HG03575 (cell line): ENCODE data around the gene APOBEC2.

Experiments
- ATAC-seq: cut with Tn5 transposase; IDR thresholded peaks from one replicate; pipeline ENCODE4 v1.9.1; 2021; ENCODE audit not compliant: unreplicated experiment, insufficient number of reproducible peaks, low FRiP score; ENCODE audit errors: extremely low read depth

The APOBEC2 gene

GRCh38 chr6:41075651-41076626 is 22.9 kb downstream of the APOBEC2 start:
- no peak for ATAC-seq

GRCh38 chr6:41077536-41077935 is 24.5 kb downstream of the APOBEC2 start:
- no peak for ATAC-seq

DNA sequence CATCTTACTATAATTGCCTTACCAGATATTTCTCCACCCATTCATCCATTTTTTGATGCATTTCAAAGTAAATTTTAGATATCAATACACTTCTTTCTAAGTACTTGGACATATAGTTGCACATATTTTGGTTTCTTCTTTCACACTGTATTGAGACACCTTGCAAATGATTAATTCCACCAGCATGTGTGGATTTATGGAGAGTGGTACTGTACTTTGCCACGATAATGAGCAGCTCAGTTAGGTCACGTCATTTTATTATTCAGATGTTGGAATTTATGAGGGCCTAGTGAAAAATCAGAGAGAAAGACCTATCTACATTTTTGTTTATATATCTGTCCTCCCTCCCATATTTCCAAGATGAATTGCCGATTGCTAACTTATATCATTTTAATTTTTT is 25.1 kb downstream of the APOBEC2 start:
- ATAC-seq = no peak

DNA sequence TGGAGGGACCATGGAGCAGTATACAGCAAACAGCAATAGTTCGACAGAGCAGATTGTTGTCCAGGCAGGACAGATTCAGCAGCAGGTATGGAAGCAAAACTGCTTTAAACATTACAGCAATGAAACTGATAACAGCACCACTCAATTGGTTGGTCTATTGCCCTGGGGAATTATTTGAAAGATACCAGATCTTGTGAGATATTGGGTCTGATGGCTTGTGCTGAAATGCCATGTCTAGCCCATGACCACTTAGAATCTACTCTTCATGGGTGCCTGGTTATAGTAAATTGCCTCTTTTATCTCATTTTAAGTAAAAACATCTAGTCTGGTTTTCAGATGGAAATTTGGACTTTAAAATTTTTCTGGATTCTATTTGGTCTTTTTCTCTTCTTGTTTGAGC is 26.1 kb downstream of the APOBEC2 start:
- ATAC-seq = no peak

GRCh38 chr6:41080621-41081020 is 27.6 kb downstream of the APOBEC2 start:
- ATAC-seq = no peak

- ATAC-seq = no peak
Measured at GRCh38 chr6:41083072-41083471, 30.1 kb downstream of the APOBEC2 start.

GRCh38 chr6:41085182-41085581 is 32.2 kb downstream of the APOBEC2 start:
- no peak for ATAC-seq

- no peak for ATAC-seq
Measured at GRCh38 chr6:41088451-41088850, 35.4 kb downstream of the APOBEC2 start.

DNA sequence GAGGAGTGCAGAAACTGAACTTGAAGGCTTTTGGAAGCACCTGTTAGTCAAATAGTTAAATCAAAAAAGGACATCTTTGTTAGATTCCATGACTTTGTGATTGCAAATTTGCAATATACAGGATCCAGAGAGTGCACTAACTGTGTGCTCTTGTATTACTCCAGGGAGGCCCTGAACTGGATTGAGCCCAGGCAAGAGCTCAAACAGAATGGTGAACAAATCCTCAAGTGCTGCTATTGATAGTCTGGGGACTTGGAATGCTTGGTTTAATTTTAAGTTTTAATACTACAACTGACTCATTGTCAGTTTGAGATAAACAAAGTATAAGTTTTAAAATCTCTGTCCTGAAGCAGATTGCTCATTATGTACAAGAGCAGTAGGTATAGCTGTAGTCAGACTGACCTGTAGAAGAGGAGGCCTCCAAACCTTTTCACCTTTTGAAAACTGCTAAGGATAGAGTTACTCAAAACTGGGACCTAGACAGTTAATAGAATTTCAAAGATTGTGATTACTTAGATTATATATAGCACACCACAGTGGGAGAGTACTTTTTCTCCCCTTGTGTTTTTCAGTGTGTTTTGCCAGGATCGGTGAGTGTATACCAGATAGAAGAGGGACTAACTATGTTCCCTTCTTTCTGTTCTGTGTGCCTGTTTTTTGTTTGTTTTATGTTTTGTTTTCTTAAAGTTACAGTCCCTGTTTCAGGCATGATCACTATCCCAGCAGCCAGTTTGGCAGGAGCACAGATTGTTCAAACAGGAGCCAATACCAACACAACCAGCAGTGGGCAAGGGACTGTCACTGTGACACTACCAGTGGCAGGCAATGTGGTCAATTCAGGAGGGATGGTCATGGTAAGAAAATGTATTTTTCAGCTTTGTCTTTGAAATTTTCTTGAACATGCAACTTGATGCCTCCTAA is 38.1 kb downstream of the APOBEC2 start:
- ATAC-seq = no peak

DNA sequence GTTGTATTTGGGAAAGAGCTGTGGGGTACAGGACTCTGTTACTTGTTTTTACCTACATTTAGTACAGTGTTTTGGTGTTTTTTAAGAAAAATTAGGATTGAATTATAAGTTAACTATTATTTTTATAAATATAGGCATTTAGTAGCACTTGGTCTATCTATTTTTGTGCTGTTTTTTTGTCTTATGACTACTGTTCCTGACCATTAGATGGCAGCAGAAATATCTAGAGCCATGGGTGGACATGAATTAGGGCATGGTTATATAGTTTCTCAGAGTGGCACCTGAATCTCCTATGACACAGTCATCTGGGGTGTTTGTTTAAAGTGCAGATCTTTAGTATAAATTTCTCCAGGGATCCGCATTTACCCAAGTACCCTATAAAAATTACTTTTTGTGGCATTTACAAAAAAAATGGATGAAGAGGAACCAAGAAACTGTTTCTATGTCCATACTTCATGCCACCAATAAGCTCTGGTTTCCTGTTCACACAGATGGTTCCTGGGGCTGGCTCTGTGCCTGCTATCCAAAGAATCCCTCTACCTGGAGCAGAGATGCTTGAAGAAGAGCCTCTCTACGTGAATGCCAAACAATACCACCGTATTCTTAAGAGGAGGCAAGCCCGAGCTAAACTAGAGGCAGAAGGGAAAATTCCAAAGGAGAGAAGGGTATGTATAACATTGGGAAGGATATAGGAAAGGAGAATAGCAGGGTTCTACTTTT is 39.6 kb downstream of the APOBEC2 start:
- ATAC-seq = no peak

- ATAC-seq = no peak
Measured at GRCh38 chr6:41093729-41094128, 40.7 kb downstream of the APOBEC2 start.

- no peak for ATAC-seq
Measured at GRCh38 chr6:41097467-41098090, 44.6 kb downstream of the APOBEC2 start.

- no peak for ATAC-seq
Measured at GRCh38 chr6:41098366-41098765, 45.4 kb downstream of the APOBEC2 start.

- ATAC-seq = no peak
Measured at GRCh38 chr6:41100871-41101287, 47.9 kb downstream of the APOBEC2 start.

- no peak for ATAC-seq
Measured at GRCh38 chr6:41103847-41104246, 50.8 kb downstream of the APOBEC2 start.

- ATAC-seq = no peak
Measured at GRCh38 chr6:41111017-41111416, 58.0 kb downstream of the APOBEC2 start.
